Mesothelial cell of epicardium (in vitro differentiated cells): ENCODE results near the gene DAB2IP. TPM values are rescaled to one million over a fixed set of nuclear protein-coding genes. Genes with fewer than 3 reads are reported as not detected.

Source experiments
- DNase-seq, 2 experiments: peaks; one replicate each; pipeline ENCODE4 v3.0.0; 2021; ENCODE audit warnings: low spot score in 2 of 2; ENCODE audit not compliant: unreplicated experiment in 2 of 2
- H3K27ac Mint-ChIP-seq: 2 replicates; pipeline ENCODE4 v1.8.0; 2021; ENCODE audit warnings: mixed read lengths
- H3K27me3 Mint-ChIP-seq: 2 replicates; pipeline ENCODE4 v1.8.0; 2021; ENCODE audit warnings: low read depth, mixed read lengths
- H3K36me3 Mint-ChIP-seq: 2 replicates; pipeline ENCODE4 v1.8.0; 2021; ENCODE audit warnings: mixed read lengths
- H3K4me1 Mint-ChIP-seq: 2 replicates; pipeline ENCODE4 v1.8.0; 2021; ENCODE audit warnings: mixed read lengths
- H3K4me3 Mint-ChIP-seq: 2 replicates; pipeline ENCODE4 v1.8.0; 2021; ENCODE audit warnings: mild to moderate bottlenecking, moderate library complexity, mixed read lengths
- H3K9me3 Mint-ChIP-seq: 2 replicates; pipeline ENCODE4 v1.8.0; 2021; ENCODE audit warnings: mixed read lengths
- total RNA-seq: library from RNA; stranded (reverse); gene quantifications from 3 replicates; pipeline ENCODE4 v1.2.1, GENCODE V29; 2021
- TF ChIP-seq, protein P1 (sequence below): fragments of 200-600 bp; sonication (generic); IDR thresholded peaks from one replicate; pipeline ENCODE4 v1.5.0; 2021; ENCODE audit warnings: antibody characterized with exemption; ENCODE audit not compliant: unreplicated experiment

DAB2IP gene
- total RNA-seq, 1 donor from 2014 or later = 75.7 TPM

DNA sequence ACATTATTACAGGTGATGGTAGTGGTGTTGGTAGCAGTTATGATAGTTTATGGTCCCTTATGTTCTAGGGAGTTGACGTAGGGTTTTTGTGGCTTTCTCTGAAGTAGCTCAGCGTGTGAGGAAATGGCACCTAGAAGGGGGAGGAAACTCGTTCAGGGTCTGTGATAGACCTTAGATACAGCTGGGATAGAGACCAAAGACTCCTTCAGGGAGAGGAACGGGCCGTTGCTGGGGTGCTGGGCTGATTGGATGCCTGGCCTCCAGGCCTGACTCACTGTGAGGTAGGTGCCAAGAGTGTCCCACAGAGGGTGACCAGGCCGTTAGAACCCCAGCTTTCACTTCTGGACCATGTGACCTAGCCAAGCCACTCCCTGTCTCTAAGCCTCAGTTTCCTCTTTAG lies 96.6 kb downstream of the DAB2IP start:
- Mint-ChIP-seq H3K27me3 (no peaks in the 10 kb centered on the region), H3K27ac (no peak overlapping the region), H3K4me3 (no peak overlapping the region), H3K4me1 (peaks cover 10% of the 10 kb centered on the region), H3K36me3 (no peaks in the 10 kb centered on the region), H3K9me3 (no peaks in the 10 kb centered on the region)
- no peak for DNase-seq
- TF ChIP-seq, protein P1, sequence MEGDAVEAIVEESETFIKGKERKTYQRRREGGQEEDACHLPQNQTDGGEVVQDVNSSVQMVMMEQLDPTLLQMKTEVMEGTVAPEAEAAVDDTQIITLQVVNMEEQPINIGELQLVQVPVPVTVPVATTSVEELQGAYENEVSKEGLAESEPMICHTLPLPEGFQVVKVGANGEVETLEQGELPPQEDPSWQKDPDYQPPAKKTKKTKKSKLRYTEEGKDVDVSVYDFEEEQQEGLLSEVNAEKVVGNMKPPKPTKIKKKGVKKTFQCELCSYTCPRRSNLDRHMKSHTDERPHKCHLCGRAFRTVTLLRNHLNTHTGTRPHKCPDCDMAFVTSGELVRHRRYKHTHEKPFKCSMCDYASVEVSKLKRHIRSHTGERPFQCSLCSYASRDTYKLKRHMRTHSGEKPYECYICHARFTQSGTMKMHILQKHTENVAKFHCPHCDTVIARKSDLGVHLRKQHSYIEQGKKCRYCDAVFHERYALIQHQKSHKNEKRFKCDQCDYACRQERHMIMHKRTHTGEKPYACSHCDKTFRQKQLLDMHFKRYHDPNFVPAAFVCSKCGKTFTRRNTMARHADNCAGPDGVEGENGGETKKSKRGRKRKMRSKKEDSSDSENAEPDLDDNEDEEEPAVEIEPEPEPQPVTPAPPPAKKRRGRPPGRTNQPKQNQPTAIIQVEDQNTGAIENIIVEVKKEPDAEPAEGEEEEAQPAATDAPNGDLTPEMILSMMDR = no peak

DNA sequence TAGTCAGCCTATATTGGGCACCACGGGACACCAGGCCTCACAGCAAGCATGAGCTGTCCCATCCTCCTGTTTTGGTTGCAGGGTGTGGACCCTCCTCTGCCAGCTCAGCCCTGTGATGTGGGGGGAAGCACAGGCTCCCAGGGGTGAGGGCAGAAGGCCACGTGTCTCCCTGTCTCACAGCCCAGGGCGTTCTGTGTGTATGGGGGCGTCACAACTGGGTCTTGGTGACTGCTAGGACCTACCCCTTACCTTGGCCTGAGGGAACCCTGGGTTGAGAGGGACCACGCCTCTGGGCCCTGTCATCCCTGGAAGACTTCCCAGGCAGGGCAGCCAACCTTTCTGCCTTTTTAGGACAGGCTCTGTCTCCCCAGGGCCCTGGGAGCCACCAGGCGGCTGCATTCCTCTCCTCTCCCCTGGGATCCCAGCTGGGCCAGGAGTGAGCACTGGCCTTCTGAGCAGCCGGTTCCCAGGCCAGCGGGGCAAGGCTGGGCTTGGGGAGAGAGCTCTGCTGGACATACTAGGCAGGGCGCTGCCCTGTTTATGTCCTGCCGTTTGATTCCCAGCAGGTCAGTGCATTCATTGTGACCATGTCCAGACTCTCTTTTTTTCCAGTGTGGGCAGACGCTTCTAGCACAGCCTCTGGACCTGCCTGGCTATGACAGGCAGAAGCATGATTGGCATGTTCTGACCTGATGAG lies 97.4 kb downstream of the DAB2IP start:
- no peaks in the 10 kb centered on the region for H3K36me3 Mint-ChIP-seq
- peaks cover 10% of the 10 kb centered on the region for H3K4me1 Mint-ChIP-seq
- TF ChIP-seq, protein P1 = no peak
- no peak overlapping the region for H3K4me3 Mint-ChIP-seq
- H3K9me3 Mint-ChIP-seq = no peaks in the 10 kb centered on the region
- no peak overlapping the region for H3K27ac Mint-ChIP-seq
- no peaks in the 10 kb centered on the region for H3K27me3 Mint-ChIP-seq
- DNase-seq = no peak

DNA sequence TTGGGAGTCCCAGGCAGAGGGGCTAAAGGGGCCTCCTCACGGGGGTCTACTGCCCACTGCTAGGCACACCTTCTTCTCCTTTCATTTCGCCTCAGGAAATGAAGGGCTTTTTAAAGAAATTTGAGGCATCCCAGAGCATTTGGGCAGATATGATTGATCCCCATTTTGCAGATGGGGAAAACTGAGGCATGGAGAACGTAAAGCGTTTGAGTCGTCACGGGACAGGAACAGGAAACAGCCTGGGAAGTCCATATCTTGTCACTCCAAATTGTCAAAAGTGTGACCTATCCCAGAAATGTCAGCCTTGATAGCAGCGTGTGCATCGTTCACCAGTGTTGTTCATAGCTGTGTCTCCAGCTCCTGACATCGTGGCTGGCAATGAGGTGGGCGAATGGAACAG lies 98.2 kb downstream of the DAB2IP start:
- Mint-ChIP-seq H3K4me3 (no peak overlapping the region), H3K36me3 (no peaks in the 10 kb centered on the region), H3K4me1 (peaks cover 10% of the 10 kb centered on the region), H3K9me3 (no peaks in the 10 kb centered on the region), H3K27ac (no peak overlapping the region), H3K27me3 (no peaks in the 10 kb centered on the region)
- TF ChIP-seq, protein P1 = no peak
- DNase-seq = no peak

DNA sequence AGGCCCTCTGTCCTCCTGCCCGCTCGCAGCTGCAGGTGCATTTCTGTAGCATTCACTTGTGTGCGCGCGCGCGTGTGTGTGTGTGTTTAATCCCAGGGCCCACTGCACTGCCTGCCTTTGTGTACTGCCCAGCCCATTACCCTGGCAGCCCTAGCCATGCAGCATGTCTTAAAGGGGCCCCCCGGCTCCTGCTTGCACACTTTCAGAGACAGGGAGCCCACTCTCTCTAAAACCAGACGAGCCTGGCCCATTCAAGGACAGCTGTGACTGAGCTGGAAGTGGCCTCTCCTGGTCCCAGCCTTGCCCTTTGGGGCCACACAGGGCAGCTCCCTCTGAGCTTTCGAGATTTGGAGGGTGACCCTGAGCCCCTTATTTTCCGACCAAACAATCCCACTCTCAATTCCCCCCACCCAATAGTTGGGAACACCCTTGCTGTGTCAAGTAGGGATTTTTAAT lies 98.9 kb downstream of the DAB2IP start:
- Mint-ChIP-seq H3K4me1 (peaks cover 10% of the 10 kb centered on the region), H3K4me3 (no peak overlapping the region), H3K27ac (no peak overlapping the region), H3K9me3 (no peaks in the 10 kb centered on the region), H3K27me3 (no peaks in the 10 kb centered on the region), H3K36me3 (no peaks in the 10 kb centered on the region)
- DNase-seq = no peak
- TF ChIP-seq, protein P1 = no peak

DNA sequence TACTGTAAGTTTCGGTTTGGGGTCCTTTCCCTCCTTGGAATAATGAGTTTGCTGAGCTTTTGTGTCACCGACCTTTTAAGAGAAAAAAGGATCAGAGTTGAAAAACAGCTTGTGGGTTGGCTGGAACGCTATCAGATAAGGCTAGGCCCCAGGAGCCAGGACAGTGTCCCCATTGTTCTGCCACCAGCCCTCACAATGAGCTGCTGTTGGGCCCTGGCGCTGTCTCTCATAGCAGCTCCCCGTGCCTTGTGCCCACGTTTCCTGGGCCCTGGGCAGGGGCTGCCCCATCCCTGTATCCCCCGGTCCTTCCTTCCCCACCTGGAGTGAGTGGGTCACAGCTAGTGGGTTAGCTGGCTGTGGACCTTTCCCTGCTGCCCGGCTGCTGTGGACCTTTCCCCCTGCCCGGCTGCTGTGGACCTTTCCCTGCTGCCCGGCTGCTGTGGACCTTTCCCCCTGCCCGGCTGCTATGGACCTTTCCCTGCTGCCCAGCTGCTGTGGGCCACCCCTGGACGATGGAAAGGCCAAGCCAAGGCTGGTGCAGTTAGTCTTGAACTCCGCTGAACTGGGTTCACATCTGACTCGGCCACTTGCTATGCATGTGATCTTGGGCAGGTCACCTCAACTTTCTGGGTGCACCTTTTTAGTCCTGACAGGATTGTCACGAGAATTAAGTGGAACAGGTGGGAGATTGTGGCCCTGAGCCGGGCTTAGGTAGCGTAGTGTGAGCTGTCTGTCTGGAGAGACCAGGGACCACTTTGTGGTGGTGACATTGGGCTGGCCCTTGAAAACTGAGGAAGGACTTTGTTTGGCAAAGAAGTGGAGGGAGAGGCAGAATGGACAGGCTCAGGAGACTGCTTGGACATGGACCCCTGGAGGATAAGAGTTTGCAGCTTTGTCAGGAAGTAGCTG lies 99.5 kb downstream of the DAB2IP start:
- no peaks in the 10 kb centered on the region for H3K36me3 Mint-ChIP-seq
- DNase-seq = no peak
- H3K4me3 Mint-ChIP-seq = no peak overlapping the region
- H3K27me3 Mint-ChIP-seq = no peaks in the 10 kb centered on the region
- TF ChIP-seq, protein P1 = no peak
- H3K9me3 Mint-ChIP-seq = no peaks in the 10 kb centered on the region
- peaks cover 10% of the 10 kb centered on the region for H3K4me1 Mint-ChIP-seq
- no peak overlapping the region for H3K27ac Mint-ChIP-seq
